ENCODE data around the gene MAFG.

GRCh38 chr17:81911969-81912368, 15.6 kb downstream of the MAFG start:
- TF ChIP-seq ZFP3 (CRISPR knock-in tag; IDR thresholded peaks at IDR 0.05) = no peak
- no peak for TF ChIP-seq ZNF70 (CRISPR knock-in tag; IDR thresholded peaks at IDR 0.05)
- TF ChIP-seq PATZ1 (CRISPR knock-in tag; IDR thresholded peaks at IDR 0.05; ENCODE audit: borderline replicate concordance) = no peak
- TF ChIP-seq BACH2 (CRISPR knock-in tag; IDR thresholded peaks at IDR 0.05; ENCODE audit: borderline replicate concordance) = no peak
- TF ChIP-seq OSR1 (CRISPR knock-in tag; IDR thresholded peaks at IDR 0.05) = no peak
- no peak for TF ChIP-seq ESRRG (CRISPR knock-in tag; IDR thresholded peaks at IDR 0.05)
- no peak for TF ChIP-seq ISL1 (CRISPR knock-in tag; IDR thresholded peaks at IDR 0.05)
- TF ChIP-seq SNAI2 (CRISPR knock-in tag; IDR thresholded peaks at IDR 0.05) = no peak
- no peak for TF ChIP-seq CSDC2 (CRISPR knock-in tag; IDR thresholded peaks at IDR 0.05)
- no peak for TF ChIP-seq RARB (CRISPR knock-in tag; IDR thresholded peaks at IDR 0.05)
- TF ChIP-seq CREB5 (CRISPR knock-in tag; IDR thresholded peaks at IDR 0.05; ENCODE audit: low read depth) = no peak
- no peak for TF ChIP-seq PPARA (CRISPR knock-in tag; IDR thresholded peaks at IDR 0.05; ENCODE audit: borderline replicate concordance)
